Heart left ventricle (tissue), 16 donors: ENCODE data around the gene PRKACA. TPM values are rescaled to one million over a fixed set of nuclear protein-coding genes. Genes with fewer than 3 reads are reported as not detected.

Experiments
- ATAC-seq, 4 donors: fragments of 200-7000 bp; cut with Tn5 transposase; one replicate each; pipeline ENCODE4 v1.9.1; 2020 to 2022; ENCODE audit warnings: moderate library complexity in 4 of 4, mild to moderate bottlenecking in 3 of 4, moderate number of reproducible peaks in 1 of 4
- DNase-seq, 5 donors: peaks; one replicate each; pipeline ENCODE4 v3.0.0-alpha.2; 2020
- H3K27ac ChIP-seq, 12 donors: fragments of 200-600 bp; sonication (generic) in 4 of 12; one replicate each; pipeline versions ENCODE4 v1.5.0 to v1.8.0; 2016 to 2022; ENCODE audit warnings: mild to moderate bottlenecking in 2 of 12
- H3K27me3 ChIP-seq, 9 donors: fragments of 200-600 bp; sonication (generic) in 2 of 9; one replicate each; pipeline versions ENCODE4 v1.5.1 to v1.8.0; 2016 to 2022; ENCODE audit warnings: mild to moderate bottlenecking in 3 of 9
- H3K36me3 ChIP-seq, 9 donors: fragments of 200-600 bp; sonication (generic) in 2 of 9; one replicate each; pipeline versions ENCODE4 v1.5.0 to v1.8.0; 2018 to 2022; ENCODE audit warnings: mild to moderate bottlenecking in 2 of 9
- H3K4me1 ChIP-seq, 12 donors: fragments of 200-600 bp; sonication (generic) in 4 of 12; one replicate each; pipeline versions ENCODE4 v1.5.0 to v1.8.0; 2016 to 2022; ENCODE audit warnings: mild to moderate bottlenecking in 3 of 12
- H3K4me3 ChIP-seq, 12 donors: fragments of 200-600 bp; sonication (generic) in 4 of 12; one replicate each; pipeline versions ENCODE4 v1.5.0 to v1.8.0; 2017 to 2022; ENCODE audit warnings: mild to moderate bottlenecking in 9 of 12, moderate library complexity in 4 of 12
- H3K9me3 ChIP-seq, 12 donors: fragments of 200-600 bp; sonication (generic) in 4 of 12; one replicate each; pipeline versions ENCODE4 v1.5.0 to v1.8.0; 2016 to 2022; ENCODE audit warnings: mild to moderate bottlenecking in 1 of 12
- CTCF ChIP-seq, 12 donors: fragments of 200-600 bp; sonication (generic) in 4 of 12; IDR thresholded peaks; one replicate each; pipeline versions ENCODE4 v1.5.0 to v1.8.0; 2018 to 2022; ENCODE audit warnings: antibody characterized with exemption in 12 of 12, mild to moderate bottlenecking in 5 of 12
- POLR2A ChIP-seq, 2 donors: fragments of 450-650 bp; IDR thresholded peaks; one replicate each; pipeline ENCODE4 v1.6.1; 2017; ENCODE audit warnings: antibody characterized with exemption in 2 of 2, mild to moderate bottlenecking in 2 of 2, moderate library complexity in 2 of 2
- WGBS, 4 donors: extraction: QIAGEN DNeasy Blood & Tissue Kit in 2 of 4; methylation state at CpG; one replicate each; pipeline versions ENCODE4 v1.1.5 to v1.1.7; 2013 to 2018; 5-methylcytosine and 5-hydroxymethylcytosine counted together
- intact Hi-C, 10 donors: fragments of 100-400 bp; cut with DNase I; formaldehyde crosslinking; loops; one replicate each; pipeline versions ENCODE4 v1.11.1 to v1.14.2; 2022
- polyA plus RNA-seq, 2 donors: library from polyadenylated mRNA; stranded (reverse); fragments of 200-250 nt; gene quantifications; one replicate each; pipeline ENCODE4 v1.2.3, GENCODE V29; 2013
- total RNA-seq, 9 donors: library from RNA; depleted of rRNA in 2 of 9; stranded (reverse); fragments of >200 nt in 2 of 9; fragmentation: NEBNext Ultra II Directional in 3 of 9; extraction: Animal tissue kit (Norgen Biotek cat#: 25700) in 3 of 9; gene quantifications; one replicate each; pipeline versions ENCODE4 v1.1.0 to v1.2.4, GENCODE V29; 2016 to 2023
- donor health status: ischemic (EF 13 %, LVEDD 7.1; RV severe dilation, severe dysfunction).
- donor health status: healthy with polysubstance abuse.
- donor health status: DM: no; HTN: yes; CAD: no.
- donor health status: DM: no; HTN: no; CAD: no.
- donor health status: ischemic (EF 25% LVEDD 6.9; RV normal size, moderate dysfunction).
- donor health status: ischemic (EF 25% LVEDD 5.7; RV mildly dilated, moderate dysfunction).
- donor health status: healthy.
- donor health status: DM: yes; HTN: yes; CAD: no.
- donor health status: ischemic (EF 35%, LVEDD 5.7; RV mildly dilated, moderate dysfunction).
- donor health status: nonischemic (EF 11% LVEDD 7.7; RV severe dilation, severe dysfunction).
- donor health status: DM: yes; HTN: yes; CAD: no.
- donor health status: PGD.
- donor health status: ischemic (EF 29% LVEDD 5.4; RV normal size, mild dysfunction).
- donor health status: nonischemic (EF 23%, LVEDD 6.1; RV moderate dilation, normal function).

The PRKACA gene
- total and polyA plus RNA-seq, 11 donors, result 216 to 554 (median 454) TPM

GRCh38 chr19:14053500-14053899 is 64.1 kb downstream of the PRKACA start:
- H3K4me3 ChIP-seq, result no peak overlapping the region
- no peak for DNase-seq
- H3K9me3 ChIP-seq, result peaks cover 0 to 9% (median 0%) of the 10 kb centered on the region in 12 donors
- peaks cover 0 to 9% (median 3%) of the 10 kb centered on the region in 9 donors for H3K27me3 ChIP-seq
- no peak overlapping the region for H3K27ac ChIP-seq
- no peak for TF ChIP-seq POLR2A (IDR thresholded peaks at IDR 0.05)
- TF ChIP-seq CTCF (IDR thresholded peaks at IDR 0.05), result no peak
- ATAC-seq, result no peak
- H3K36me3 ChIP-seq, result peaks cover 0 to 28% (median 0%) of the 10 kb centered on the region in 9 donors
- peaks cover 0 to 12% (median 2%) of the 10 kb centered on the region in 12 donors for H3K4me1 ChIP-seq
- intact Hi-C loops, result loop anchor here in 2 of 10 donors (5.0 to 10.0 kb wide), 2 partner anchors 169 to 171 kb away; no protein-coding TSS in a partner anchor
- WGBS, 4 donors, result 84 to 90% (median 89%) methylated on average over 10 to 11 of the region's 11 CpGs

- H3K27ac ChIP-seq, result no peak overlapping the region
- intact Hi-C loops, result loop anchor here in 2 of 10 donors (5.0 to 10.0 kb wide), 2 partner anchors 168 to 171 kb away; no protein-coding TSS in a partner anchor
- TF ChIP-seq POLR2A (IDR thresholded peaks at IDR 0.05) (no peak), CTCF (IDR thresholded peaks at IDR 0.05) (no peak)
- 92 to 95% (median 93%) methylated on average over 3 of the region's 3 CpGs for WGBS, 4 donors
- DNase-seq, result no peak
- ATAC-seq, result no peak
- H3K9me3 ChIP-seq, result peaks cover 0 to 9% (median 0%) of the 10 kb centered on the region in 12 donors
- no peak overlapping the region for H3K4me3 ChIP-seq
- H3K27me3 ChIP-seq, result peaks cover 0 to 4% (median 0%) of the 10 kb centered on the region in 9 donors
- H3K36me3 ChIP-seq, result peaks cover 0 to 28% (median 0%) of the 10 kb centered on the region in 9 donors
- H3K4me1 ChIP-seq, result peaks cover 0 to 11% (median 2%) of the 10 kb centered on the region in 12 donors
These were observed 64.5 kb downstream of the PRKACA start for GRCh38 chr19:14053032-14053431.

- ATAC-seq (no peak), DNase-seq (no peak)
- Histone ChIP-seq H3K4me1 (peaks cover 0 to 6% (median 0%) of the 10 kb centered on the region in 12 donors), H3K4me3 (no peak overlapping the region), H3K27ac (no peak overlapping the region), H3K36me3 (peaks cover 0 to 28% (median 0%) of the 10 kb centered on the region in 9 donors), H3K9me3 (peaks cover 0 to 9% (median 0%) of the 10 kb centered on the region in 12 donors), H3K27me3 (no peaks in the 10 kb centered on the region)
- intact Hi-C loops, result loop anchor here in 2 of 10 donors (5.0 to 10.0 kb wide), 2 partner anchors 168 to 170 kb away; no protein-coding TSS in a partner anchor
- 88 to 93% (median 90%) methylated on average over 6 of the region's 6 CpGs for WGBS, 4 donors
- TF ChIP-seq POLR2A (IDR thresholded peaks at IDR 0.05) (no peak), CTCF (IDR thresholded peaks at IDR 0.05) (no peak)
These were observed 65.1 kb downstream of the PRKACA start for GRCh38 chr19:14052470-14052869.

GRCh38 chr19:14051980-14052379 is 65.6 kb downstream of the PRKACA start:
- intact Hi-C loops, result loop anchor here in 2 of 10 donors (5.0 to 10.0 kb wide), 2 partner anchors 167 to 170 kb away; no protein-coding TSS in a partner anchor
- 86 to 100% (median 87%) methylated on average over 1 to 9 of the region's 9 CpGs for WGBS, 4 donors
- ATAC-seq, result no peak

More at GRCh38 chr19:14051980-14052379, 65.6 kb downstream of the PRKACA start:
- TF ChIP-seq CTCF (IDR thresholded peaks at IDR 0.05), result no peak
- TF ChIP-seq POLR2A (IDR thresholded peaks at IDR 0.05), result no peak
- peaks cover 0 to under 1% (median 0%) of the 10 kb centered on the region in 12 donors for H3K4me1 ChIP-seq
- peaks cover 0 to 28% (median 0%) of the 10 kb centered on the region in 9 donors for H3K36me3 ChIP-seq
- H3K9me3 ChIP-seq, result peaks cover 0 to 9% (median 0%) of the 10 kb centered on the region in 12 donors
- no peak for DNase-seq
- H3K27ac ChIP-seq, result no peak overlapping the region
- no peak overlapping the region for H3K4me3 ChIP-seq
- H3K27me3 ChIP-seq, result no peaks in the 10 kb centered on the region
